ENCODE measurements around the gene STBD1.

STBD1 gene

DNA sequence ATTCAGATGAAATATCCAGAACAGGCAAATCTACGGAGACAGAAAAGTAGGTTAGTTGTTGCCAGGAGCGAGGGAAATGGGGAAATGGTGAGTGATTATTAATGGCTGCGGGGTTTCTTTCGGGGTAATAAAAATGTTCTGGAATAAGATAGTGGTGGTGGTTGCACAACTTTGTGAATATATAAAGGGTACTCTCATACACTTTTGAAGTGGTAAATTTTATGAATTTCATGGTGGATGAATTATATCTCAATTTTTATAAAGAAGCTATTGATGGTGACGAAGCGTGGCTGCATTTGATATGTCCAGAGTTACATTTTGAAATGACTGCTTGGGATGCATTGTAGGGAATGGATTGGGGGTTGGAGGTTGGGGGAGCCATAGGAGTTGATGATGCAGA is 38.7 kb upstream of the STBD1 start:
- TF ChIP-seq EZH2phosphoT487 (IDR thresholded peaks at IDR 0.05; ENCODE audit: borderline replicate concordance): no peak
- TF ChIP-seq, protein P1, sequence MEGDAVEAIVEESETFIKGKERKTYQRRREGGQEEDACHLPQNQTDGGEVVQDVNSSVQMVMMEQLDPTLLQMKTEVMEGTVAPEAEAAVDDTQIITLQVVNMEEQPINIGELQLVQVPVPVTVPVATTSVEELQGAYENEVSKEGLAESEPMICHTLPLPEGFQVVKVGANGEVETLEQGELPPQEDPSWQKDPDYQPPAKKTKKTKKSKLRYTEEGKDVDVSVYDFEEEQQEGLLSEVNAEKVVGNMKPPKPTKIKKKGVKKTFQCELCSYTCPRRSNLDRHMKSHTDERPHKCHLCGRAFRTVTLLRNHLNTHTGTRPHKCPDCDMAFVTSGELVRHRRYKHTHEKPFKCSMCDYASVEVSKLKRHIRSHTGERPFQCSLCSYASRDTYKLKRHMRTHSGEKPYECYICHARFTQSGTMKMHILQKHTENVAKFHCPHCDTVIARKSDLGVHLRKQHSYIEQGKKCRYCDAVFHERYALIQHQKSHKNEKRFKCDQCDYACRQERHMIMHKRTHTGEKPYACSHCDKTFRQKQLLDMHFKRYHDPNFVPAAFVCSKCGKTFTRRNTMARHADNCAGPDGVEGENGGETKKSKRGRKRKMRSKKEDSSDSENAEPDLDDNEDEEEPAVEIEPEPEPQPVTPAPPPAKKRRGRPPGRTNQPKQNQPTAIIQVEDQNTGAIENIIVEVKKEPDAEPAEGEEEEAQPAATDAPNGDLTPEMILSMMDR (conservative IDR thresholded peaks at IDR 0.05; ENCODE audit: low read length): no peak
- no peak overlapping the region for H2AFZ ChIP-seq (ENCODE audit: low read length)
- H3K4me2 ChIP-seq (ENCODE audit: low read depth, low read length, poor library complexity, severe bottlenecking): no peak overlapping the region
- no peaks in the 10 kb centered on the region for H3K79me2 ChIP-seq (ENCODE audit: insufficient read depth, low read length)
- no peak overlapping the region for H3K4me3 ChIP-seq (ENCODE audit: low read length, poor library complexity, severe bottlenecking)
- H4K20me1 ChIP-seq (ENCODE audit: insufficient read depth, low read length, poor library complexity, severe bottlenecking): no peaks in the 10 kb centered on the region
- no peaks in the 10 kb centered on the region for H3K4me1 ChIP-seq (ENCODE audit: insufficient read depth, low read length, poor library complexity, severe bottlenecking)
- H3F3A ChIP-seq (ENCODE audit: low read depth): no peaks in the 10 kb centered on the region
- H3K9me2 ChIP-seq (replicated peaks; ENCODE audit: low read depth, low read length): no peaks in the 10 kb centered on the region
- H3K36me3 ChIP-seq (ENCODE audit: insufficient read depth, low read length): no peaks in the 10 kb centered on the region
- no peak overlapping the region for H3K9ac ChIP-seq (ENCODE audit: low read depth, low read length, poor library complexity, severe bottlenecking)
- H3K27me3 ChIP-seq (ENCODE audit: insufficient read depth, low read length, poor library complexity, severe bottlenecking): no peaks in the 10 kb centered on the region
- no peaks in the 10 kb centered on the region for H3K9me3 ChIP-seq (ENCODE audit: insufficient read depth, low read depth, low read length)

DNA sequence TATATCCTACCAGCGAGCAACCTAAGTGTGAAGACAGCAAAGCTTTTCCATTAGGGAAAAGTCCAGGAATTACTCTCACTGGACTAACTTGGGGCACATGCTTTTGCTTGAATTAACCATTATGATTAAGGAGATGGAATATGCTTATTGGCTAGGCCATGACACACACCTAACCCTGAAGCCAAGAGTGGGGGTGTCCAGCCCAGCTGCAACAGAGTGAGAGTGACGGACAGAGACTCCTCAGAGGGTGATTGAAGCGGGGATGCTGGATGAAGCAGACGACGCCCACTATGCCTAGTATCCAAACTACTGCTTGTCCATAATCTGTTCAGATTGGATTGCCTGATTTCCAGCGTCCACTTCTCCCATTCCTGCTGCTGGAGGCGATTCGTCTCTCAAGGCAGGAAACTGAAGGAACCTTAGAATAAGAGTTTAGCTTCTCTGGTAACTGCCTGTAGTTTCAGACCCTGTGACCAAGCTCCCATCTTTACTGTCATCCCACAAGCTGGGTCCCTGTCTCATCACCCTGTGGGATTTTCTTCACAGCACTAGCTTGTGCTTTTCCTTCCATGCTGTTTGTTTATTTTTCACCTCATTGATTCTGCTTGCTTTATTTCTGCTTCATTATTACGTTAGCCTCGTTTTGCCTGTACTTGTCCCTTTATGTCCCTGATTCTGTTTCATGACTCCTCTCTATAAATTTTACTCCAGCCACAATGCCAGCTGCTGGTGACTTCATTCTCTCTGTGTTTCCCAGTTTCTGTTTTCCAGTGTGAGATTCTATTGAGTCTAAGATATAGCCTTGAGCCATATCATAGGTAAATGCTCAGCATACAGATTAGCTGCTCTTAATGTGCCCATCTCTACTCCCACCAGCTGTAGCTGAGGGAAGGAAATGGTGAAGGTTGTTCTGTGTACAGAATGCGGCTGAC is 36.0 kb upstream of the STBD1 start:
- H3F3A ChIP-seq (ENCODE audit: low read depth): no peaks in the 10 kb centered on the region
- H3K4me3 ChIP-seq (ENCODE audit: low read length, poor library complexity, severe bottlenecking): no peak overlapping the region
- H4K20me1 ChIP-seq (ENCODE audit: insufficient read depth, low read length, poor library complexity, severe bottlenecking): no peaks in the 10 kb centered on the region
- no peaks in the 10 kb centered on the region for H3K27me3 ChIP-seq (ENCODE audit: insufficient read depth, low read length, poor library complexity, severe bottlenecking)
- H3K4me2 ChIP-seq (ENCODE audit: low read depth, low read length, poor library complexity, severe bottlenecking): no peak overlapping the region
- no peaks in the 10 kb centered on the region for H3K4me1 ChIP-seq (ENCODE audit: insufficient read depth, low read length, poor library complexity, severe bottlenecking)
- no peaks in the 10 kb centered on the region for H3K9me3 ChIP-seq (ENCODE audit: insufficient read depth, low read depth, low read length)
- H3K9me2 ChIP-seq (replicated peaks; ENCODE audit: low read depth, low read length): no peaks in the 10 kb centered on the region
- H2AFZ ChIP-seq (ENCODE audit: low read length): no peak overlapping the region
- no peak overlapping the region for H3K9ac ChIP-seq (ENCODE audit: low read depth, low read length, poor library complexity, severe bottlenecking)
- H3K79me2 ChIP-seq (ENCODE audit: insufficient read depth, low read length): no peaks in the 10 kb centered on the region
- no peaks in the 10 kb centered on the region for H3K36me3 ChIP-seq (ENCODE audit: insufficient read depth, low read length)
- TF ChIP-seq, protein P1 (conservative IDR thresholded peaks at IDR 0.05; ENCODE audit: low read length): no peak
- TF ChIP-seq EZH2phosphoT487 (IDR thresholded peaks at IDR 0.05; ENCODE audit: borderline replicate concordance): no peak

DNA sequence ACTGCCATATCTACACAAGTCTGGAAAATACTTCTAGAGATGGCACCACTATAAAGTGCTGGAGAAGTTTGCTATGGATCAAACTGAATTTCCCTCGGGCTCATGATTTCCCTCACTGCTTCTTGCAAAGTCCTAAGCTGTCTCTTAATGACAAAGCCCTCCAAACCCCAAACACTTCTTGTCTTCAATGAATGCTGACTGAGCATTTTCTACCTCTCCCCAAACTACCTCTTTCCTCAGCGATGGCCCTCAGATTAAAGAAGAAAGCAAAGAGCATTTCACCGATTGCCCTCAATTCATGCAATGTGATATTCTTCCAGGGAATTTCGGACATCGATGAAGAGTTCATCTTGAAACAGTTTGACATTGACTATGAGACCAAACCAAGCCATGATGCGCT is 35.3 kb upstream of the STBD1 start:
- Histone ChIP-seq H3K9me3 (ENCODE audit: insufficient read depth, low read depth, low read length) (no peaks in the 10 kb centered on the region), H3K27me3 (ENCODE audit: insufficient read depth, low read length, poor library complexity, severe bottlenecking) (no peaks in the 10 kb centered on the region), H3K9ac (ENCODE audit: low read depth, low read length, poor library complexity, severe bottlenecking) (no peak overlapping the region), H3K4me1 (ENCODE audit: insufficient read depth, low read length, poor library complexity, severe bottlenecking) (no peaks in the 10 kb centered on the region), H3K36me3 (ENCODE audit: insufficient read depth, low read length) (no peaks in the 10 kb centered on the region), H3K79me2 (ENCODE audit: insufficient read depth, low read length) (no peaks in the 10 kb centered on the region), H3F3A (ENCODE audit: low read depth) (no peaks in the 10 kb centered on the region), H3K4me2 (ENCODE audit: low read depth, low read length, poor library complexity, severe bottlenecking) (no peak overlapping the region), H4K20me1 (ENCODE audit: insufficient read depth, low read length, poor library complexity, severe bottlenecking) (no peaks in the 10 kb centered on the region), H2AFZ (ENCODE audit: low read length) (no peak overlapping the region), H3K9me2 (replicated peaks; ENCODE audit: low read depth, low read length) (no peaks in the 10 kb centered on the region), H3K4me3 (ENCODE audit: low read length, poor library complexity, severe bottlenecking) (no peak overlapping the region)
- no peak for TF ChIP-seq EZH2phosphoT487 (IDR thresholded peaks at IDR 0.05; ENCODE audit: borderline replicate concordance)
- TF ChIP-seq, protein P1 (conservative IDR thresholded peaks at IDR 0.05; ENCODE audit: low read length): no peak
